GM06990 (cell line): ENCODE data around the gene ITPRID2.

Source experiments
- DNase-seq: peaks from one replicate; pipeline ENCODE4 v3.0.0-alpha.2; 2011; ENCODE audit not compliant: insufficient read length; ENCODE audit errors: extremely low read depth
- H3K27me3 ChIP-seq: replicated peaks from 2 replicates; pipeline ENCODE4 v1.6.0; 2011; ENCODE audit warnings: low read length; ENCODE audit not compliant: control insufficient read depth, insufficient read depth
- H3K36me3 ChIP-seq: 2 replicates; pipeline ENCODE4 v1.5.1; 2011; ENCODE audit warnings: low read length; ENCODE audit not compliant: control insufficient read depth, insufficient read depth
- H3K4me3 ChIP-seq: replicated peaks from 2 replicates; pipeline ENCODE4 v1.5.1; 2011; ENCODE audit warnings: low read depth, mild to moderate bottlenecking, control low read depth, low read length
- CTCF ChIP-seq: IDR thresholded peaks from 2 replicates; pipeline ENCODE4 v1.5.1; 2011; ENCODE audit warnings: low read length, control low read depth, mild to moderate bottlenecking, inconsistent platforms; ENCODE audit not compliant: insufficient read depth, poor library complexity, severe bottlenecking

Gene ITPRID2

GRCh38 chr2:181943411-181944124, 52.0 kb downstream of the ITPRID2 start:
- no peak for DNase-seq
- no peaks in the 10 kb centered on the region; the same call in 1 of the 2 replicates for H3K27me3 ChIP-seq
- no peak overlapping the region for H3K4me3 ChIP-seq
- TF ChIP-seq CTCF = no peak
- H3K36me3 ChIP-seq = no peaks in the 10 kb centered on the region

DNA sequence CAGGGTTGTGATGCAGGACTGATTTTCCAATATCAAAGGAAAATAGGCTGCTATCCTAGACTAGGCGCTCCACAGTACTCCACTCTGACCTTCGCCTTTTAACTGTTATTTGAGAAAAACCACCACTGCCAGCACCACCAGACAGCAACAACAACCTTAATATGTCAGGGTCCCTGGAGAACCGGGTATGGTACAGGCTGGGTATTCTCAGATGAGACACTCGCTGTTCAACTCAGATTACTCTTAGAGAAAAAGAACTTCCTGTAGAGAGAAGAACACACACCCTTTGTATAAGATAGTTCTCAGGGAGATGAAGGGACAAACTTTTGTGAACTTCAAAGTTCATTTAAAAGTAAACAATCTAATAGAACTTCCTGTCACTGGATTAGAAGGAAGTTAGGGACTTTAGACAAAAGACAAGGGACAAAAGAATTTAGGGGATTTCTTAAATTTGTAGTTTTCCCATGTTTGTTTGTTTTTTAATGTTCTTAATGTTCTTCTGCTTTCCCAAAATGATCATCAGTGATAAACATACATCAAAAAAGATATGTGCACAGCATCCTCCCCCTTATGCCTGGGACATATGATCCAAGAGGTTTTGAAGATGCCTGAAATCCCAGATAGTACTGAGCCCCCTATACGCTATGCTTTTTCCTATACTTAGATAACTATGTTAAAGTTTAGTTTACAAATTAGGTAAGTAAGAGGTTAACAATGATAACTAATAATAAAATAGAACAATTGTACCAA, 52.8 kb downstream of the ITPRID2 start:
- TF ChIP-seq CTCF = no peak
- no peak for DNase-seq
- no peak overlapping the region for H3K4me3 ChIP-seq
- H3K36me3 ChIP-seq = no peaks in the 10 kb centered on the region
- no peaks in the 10 kb centered on the region for H3K27me3 ChIP-seq

DNA sequence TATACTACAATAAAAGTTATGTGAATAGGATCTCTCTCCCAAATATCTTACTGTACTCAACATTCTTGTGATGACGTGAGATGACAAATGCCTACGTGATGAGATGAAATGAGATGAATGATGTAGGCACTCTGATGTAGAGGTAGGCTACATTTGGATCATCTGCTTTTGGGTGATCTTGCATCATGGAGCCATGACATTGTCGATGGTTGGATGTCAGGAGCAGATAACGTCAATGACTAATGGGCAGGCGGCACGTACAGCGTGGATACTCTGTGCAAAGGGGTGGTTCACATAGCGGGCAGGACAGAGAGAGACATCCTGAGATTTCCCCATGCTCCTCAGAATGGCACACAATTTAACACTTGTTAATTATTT, 53.4 kb downstream of the ITPRID2 start:
- H3K36me3 ChIP-seq = no peaks in the 10 kb centered on the region
- no peaks in the 10 kb centered on the region for H3K27me3 ChIP-seq
- TF ChIP-seq CTCF = no peak
- no peak overlapping the region for H3K4me3 ChIP-seq
- no peak for DNase-seq

GRCh38 chr2:181946444-181947127, 55.1 kb downstream of the ITPRID2 start:
- H3K36me3 ChIP-seq = no peaks in the 10 kb centered on the region
- H3K27me3 ChIP-seq = peaks cover 1% of the 10 kb centered on the region; the same call in 1 of the 2 replicates
- TF ChIP-seq CTCF = no peak
- no peak overlapping the region for H3K4me3 ChIP-seq
- no peak for DNase-seq

- TF ChIP-seq CTCF = no peak
Measured at GRCh38 chr2:181947273-181947672, 55.7 kb downstream of the ITPRID2 start.

More at GRCh38 chr2:181947273-181947672, 55.7 kb downstream of the ITPRID2 start:
- H3K36me3 ChIP-seq = no peaks in the 10 kb centered on the region
- no peak overlapping the region for H3K4me3 ChIP-seq
- DNase-seq = no peak
- H3K27me3 ChIP-seq = peaks cover 1% of the 10 kb centered on the region; the same call in 1 of the 2 replicates
